C4-2B (cell line): ENCODE data around the gene ZNF710.

ENCODE experiments used
- CTCF ChIP-seq: fragments of 450-650 bp; conservative IDR thresholded peaks from 2 replicates; pipeline ENCODE4 v1.5.1; 2017; ENCODE audit warnings: mild to moderate bottlenecking
- ZFX ChIP-seq: fragments of 450-650 bp; IDR thresholded peaks from 2 replicates; pipeline ENCODE4 v1.6.1; 2017

DNA sequence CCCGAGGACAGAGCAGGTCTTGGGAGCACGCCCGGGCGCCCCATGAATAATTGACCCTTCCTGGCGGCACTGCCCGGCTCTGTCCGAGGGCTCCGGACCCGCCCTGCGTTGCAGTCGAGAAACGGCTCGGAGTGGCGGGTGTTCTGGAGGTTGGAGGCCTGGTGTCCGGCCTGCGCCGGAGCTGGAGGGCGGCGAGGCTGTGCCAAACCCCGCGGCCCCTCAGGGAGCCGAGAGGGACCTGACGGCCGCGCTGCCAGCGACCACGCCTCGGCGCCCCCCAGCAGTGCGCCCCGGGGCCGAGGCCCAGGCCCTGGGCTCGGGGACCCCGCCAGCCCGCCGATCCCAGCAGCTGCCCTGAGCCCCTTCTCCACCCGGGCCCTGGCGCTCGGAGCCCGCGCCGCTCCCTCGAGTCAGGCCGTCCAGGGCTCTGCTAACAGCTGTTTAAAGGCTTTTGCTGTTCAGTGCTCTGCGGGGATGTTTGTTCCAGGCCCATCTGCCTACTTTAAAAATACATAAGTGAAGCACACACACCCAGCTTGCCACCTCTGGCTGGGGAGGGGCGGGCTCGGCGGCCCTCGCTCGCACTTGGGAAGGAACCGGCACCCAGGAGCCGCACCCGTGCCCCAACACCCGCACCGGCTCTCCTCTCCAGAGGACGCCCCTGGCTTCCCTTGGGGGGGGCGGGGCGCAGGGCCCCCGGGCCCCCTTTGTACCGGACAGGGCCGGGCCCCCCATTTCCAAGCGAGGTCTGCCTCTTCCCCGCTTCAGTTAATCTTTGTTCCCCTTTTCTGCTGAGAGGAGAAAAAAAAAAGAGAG lies 730 bp upstream of the ZNF710 start:
- no peak for TF ChIP-seq CTCF
- no peak for TF ChIP-seq ZFX
